K562 (cell line): Measurements from ENCODE around the gene LYPD3. TPM values are rescaled to one million over a fixed set of nuclear protein-coding genes. Genes with fewer than 3 reads are reported as not detected.

Experiments used
- BRF1 ChIP-seq: IDR thresholded peaks from 3 replicates; pipeline ENCODE4 v1.6.1; 2011; ENCODE audit warnings: borderline replicate concordance, mild to moderate bottlenecking; ENCODE audit not compliant: insufficient read length; ENCODE audit errors: extremely low read depth
- STAG1 ChIP-seq: sonication (generic); formaldehyde crosslinking; IDR thresholded peaks from 2 replicates; pipeline ENCODE4 v1.5.0; 2020; ENCODE audit warnings: missing genetic modification reagents, borderline replicate concordance
- polyA plus RNA-seq, 8 experiments: library from polyadenylated mRNA; depleted of rRNA in 4 of 8; stranded (reverse) in 5 of 8; unstranded in 3 of 8; fragments of >200 nt; fragmentation: Nextera tagmentation in 2 of 8; fragmentation: Illumina TruSeq in 1 of 8; extraction: Ambion mirVana in 2 of 8; extraction: Trizol in 1 of 8; gene quantifications; 2 replicates each; pipeline versions ENCODE4 v1.2.1 to v1.2.3, GENCODE V29; 2011 to 2014; ENCODE audit warnings: inconsistent platforms in 1 of 8, missing spikeins in 1 of 8
- total RNA-seq, 7 experiments: library from RNA; depleted of rRNA in 6 of 7; stranded (reverse); fragments of >200 nt in 6 of 7; fragmentation: Illumina TruSeq in 2 of 7; extraction: Trizol in 2 of 7; gene quantifications; 2 replicates each; pipeline versions ENCODE4 v1.2.1 to v1.2.3, GENCODE V29; 2011 to 2021; ENCODE audit warnings: low replicate concordance in 1 of 7
- TF ChIP-seq, protein P1 (sequence below), 2 experiments: fragments of 450-650 bp; IDR thresholded peaks; 2 replicates each; pipeline ENCODE4 v1.6.1; 2016; ENCODE audit warnings: mild to moderate bottlenecking in 2 of 2, borderline replicate concordance in 1 of 2, low read depth in 1 of 2, moderate library complexity in 1 of 2

LYPD3 gene
- total and polyA plus RNA-seq, 9 of the 15 experiments (the other 6 are each of a cell fraction or from before 2014, with no cell fraction given): 0.04 to 0.33 (median 0.20) TPM; not detected in 1

- TF ChIP-seq, protein P1, sequence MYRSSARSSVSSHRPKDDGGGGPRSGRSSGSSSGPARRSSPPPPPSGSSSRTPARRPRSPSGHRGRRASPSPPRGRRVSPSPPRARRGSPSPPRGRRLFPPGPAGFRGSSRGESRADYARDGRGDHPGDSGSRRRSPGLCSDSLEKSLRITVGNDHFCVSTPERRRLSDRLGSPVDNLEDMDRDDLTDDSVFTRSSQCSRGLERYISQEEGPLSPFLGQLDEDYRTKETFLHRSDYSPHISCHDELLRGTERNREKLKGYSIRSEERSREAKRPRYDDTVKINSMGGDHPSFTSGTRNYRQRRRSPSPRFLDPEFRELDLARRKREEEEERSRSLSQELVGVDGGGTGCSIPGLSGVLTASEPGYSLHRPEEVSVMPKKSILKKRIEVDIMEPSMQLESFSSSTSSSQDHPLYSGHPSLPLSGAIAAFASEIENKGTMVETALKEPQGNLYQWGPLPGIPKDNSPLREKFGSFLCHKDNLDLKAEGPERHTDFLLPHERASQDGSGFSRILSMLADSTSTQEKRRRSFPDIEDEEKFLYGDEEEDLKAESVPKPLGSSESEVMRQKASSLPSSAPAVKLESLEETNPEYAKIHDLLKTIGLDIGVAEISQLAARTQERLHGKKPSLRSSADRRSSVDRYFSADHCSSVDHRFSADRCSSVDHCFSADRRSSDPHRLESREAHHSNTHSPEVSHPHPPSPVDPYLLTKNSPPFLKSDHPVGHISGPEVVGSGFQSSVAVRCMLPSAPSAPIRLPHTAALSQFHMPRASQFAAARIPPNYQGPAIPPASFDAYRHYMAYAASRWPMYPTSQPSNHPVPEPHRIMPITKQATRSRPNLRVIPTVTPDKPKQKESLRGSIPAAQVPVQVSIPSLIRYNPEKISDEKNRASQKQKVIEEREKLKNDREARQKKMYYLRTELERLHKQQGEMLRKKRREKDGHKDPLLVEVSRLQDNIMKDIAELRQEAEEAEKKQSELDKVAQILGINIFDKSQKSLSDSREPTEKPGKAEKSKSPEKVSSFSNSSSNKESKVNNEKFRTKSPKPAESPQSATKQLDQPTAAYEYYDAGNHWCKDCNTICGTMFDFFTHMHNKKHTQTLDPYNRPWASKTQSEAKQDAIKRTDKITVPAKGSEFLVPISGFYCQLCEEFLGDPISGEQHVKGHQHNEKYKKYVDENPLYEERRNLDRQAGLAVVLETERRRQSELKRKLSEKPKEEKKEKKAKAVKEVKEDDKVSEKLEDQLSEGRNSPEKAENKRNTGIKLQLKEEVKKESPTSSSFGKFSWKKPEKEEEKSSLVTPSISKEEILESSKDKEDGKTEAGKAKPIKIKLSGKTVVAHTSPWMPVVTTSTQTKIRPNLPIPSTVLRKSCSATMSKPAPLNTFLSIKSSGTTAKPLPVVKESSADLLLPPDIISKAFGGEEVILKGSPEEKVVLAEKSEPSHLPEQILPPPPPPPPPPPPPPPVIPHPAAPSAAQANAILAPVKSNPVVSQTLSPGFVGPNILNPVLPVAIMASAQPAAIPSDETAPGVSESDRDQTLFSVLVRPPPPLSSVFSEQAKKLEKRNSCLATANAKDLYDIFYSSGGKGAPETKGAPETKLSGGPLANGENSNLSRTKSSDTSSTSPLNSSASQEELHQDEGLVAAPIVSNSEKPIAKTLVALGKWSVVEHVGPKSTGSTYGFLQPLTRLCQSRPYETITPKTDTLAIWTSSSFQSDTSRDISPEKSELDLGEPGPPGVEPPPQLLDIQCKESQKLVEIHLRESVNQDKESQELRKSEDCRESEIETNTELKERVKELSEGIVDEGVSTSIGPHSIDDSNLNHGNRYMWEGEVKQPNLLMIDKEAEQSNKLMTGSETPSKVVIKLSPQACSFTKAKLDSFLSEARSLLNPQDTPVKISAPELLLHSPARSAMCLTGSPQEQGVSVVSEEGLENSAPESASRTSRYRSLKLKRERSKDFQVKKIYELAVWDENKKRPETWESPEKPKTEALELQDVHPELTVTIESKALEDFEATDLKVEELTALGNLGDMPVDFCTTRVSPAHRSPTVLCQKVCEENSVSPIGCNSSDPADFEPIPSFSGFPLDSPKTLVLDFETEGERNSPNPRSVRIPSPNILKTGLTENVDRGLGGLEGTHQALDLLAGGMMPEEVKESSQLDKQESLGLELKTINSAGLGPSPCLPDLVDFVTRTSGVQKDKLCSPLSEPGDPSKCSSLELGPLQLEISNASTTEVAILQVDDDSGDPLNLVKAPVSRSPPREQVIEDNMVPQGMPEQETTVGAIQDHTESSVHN (IDR thresholded peaks at IDR 0.05; ENCODE audit: borderline replicate concordance in 1 of 2, low read depth in 1 of 2): no peak
- no peak for TF ChIP-seq STAG1 (CRISPR knock-in tag)
- no peak for TF ChIP-seq BRF1
Observed at GRCh38 chr19:43441716-43442115, 23.7 kb downstream of the LYPD3 start (continued).
